K562 (cell line): ENCODE data around the gene AGO3. TPM values are rescaled to one million over a fixed set of nuclear protein-coding genes. Genes with fewer than 3 reads are reported as not detected.

Experiments
- ARID1B ChIP-seq: fragments of 450-650 bp; IDR thresholded peaks from 2 replicates; pipeline ENCODE4 v1.6.1; 2016; ENCODE audit warnings: antibody characterized with exemption, mild to moderate bottlenecking, inconsistent platforms
- ATF1 ChIP-seq, 2 experiments: fragments of 450-650 bp in 1 of 2; IDR thresholded peaks; 2 replicates each; pipeline ENCODE4 v1.6.1; 2016; ENCODE audit warnings: missing compliant biosample characterization in 1 of 2, missing genetic modification characterization in 1 of 2
- BCOR ChIP-seq: fragments of 450-650 bp; IDR thresholded peaks from 2 replicates; pipeline ENCODE4 v1.6.1; 2016
- BMI1 ChIP-seq: fragments of 150-350 bp; IDR thresholded peaks from 2 replicates; pipeline ENCODE4 v1.6.1; 2014; ENCODE audit warnings: low read length
- E2F8 ChIP-seq: fragments of 450-650 bp; IDR thresholded peaks from 2 replicates; pipeline ENCODE4 v1.7.1; 2018; ENCODE audit warnings: mild to moderate bottlenecking, low read depth; ENCODE audit not compliant: partially characterized antibody
- EP300 ChIP-seq: IDR thresholded peaks from 2 replicates; pipeline ENCODE4 v1.6.1; 2012; ENCODE audit warnings: low read length, improper control_type of control experiment
- EP400 ChIP-seq: fragments of 450-650 bp; IDR thresholded peaks from 2 replicates; pipeline ENCODE4 v1.6.1; 2017; ENCODE audit warnings: antibody characterized with exemption, mild to moderate bottlenecking, moderate library complexity
- GTF2E2 ChIP-seq: fragments of 200-800 bp; sonication (Bioruptor generic); IDR thresholded peaks from 2 replicates; pipeline ENCODE4 v1.6.1; 2016; ENCODE audit warnings: missing genetic modification characterization, missing compliant biosample characterization
- HIVEP1 ChIP-seq: fragments of 250-450 bp; sonication (Bioruptor Pico); IDR thresholded peaks from 2 replicates; pipeline ENCODE4 v1.4.0; 2020; ENCODE audit warnings: mild to moderate bottlenecking
- IRF2 ChIP-seq: sonication (generic); formaldehyde crosslinking; IDR thresholded peaks from 2 replicates; pipeline ENCODE4 v1.8.1; 2022; ENCODE audit warnings: mild to moderate bottlenecking, missing genetic modification reagents
- JUN ChIP-seq, 2 experiments: sonication (generic) in 1 of 2; formaldehyde crosslinking in 1 of 2; IDR thresholded peaks; 2 replicates each; pipeline versions ENCODE4 v1.6.1 to v1.8.0; 2012 to 2022; ENCODE audit warnings: borderline replicate concordance in 2 of 2, mild to moderate bottlenecking in 2 of 2, improper control_type of control experiment in 1 of 2, low read depth in 1 of 2, low read length in 1 of 2, missing genetic modification reagents in 1 of 2
- KAT8 ChIP-seq: fragments of 450-650 bp; IDR thresholded peaks from 2 replicates; pipeline ENCODE4 v1.6.1; 2016; ENCODE audit warnings: low read depth, mild to moderate bottlenecking
- POLR3A ChIP-seq: IDR thresholded peaks from 2 replicates; pipeline ENCODE4 v1.6.1; 2011; ENCODE audit warnings: borderline replicate concordance, mild to moderate bottlenecking, moderate library complexity; ENCODE audit not compliant: insufficient read length, insufficient read depth; ENCODE audit errors: extremely low read depth
- PTRF ChIP-seq: fragments of 450-650 bp; IDR thresholded peaks from 2 replicates; pipeline ENCODE4 v1.6.1; 2016; ENCODE audit warnings: mild to moderate bottlenecking, missing genetic modification characterization, missing compliant biosample characterization
- RBM14 ChIP-seq: fragments of 200-400 bp; formaldehyde crosslinking; IDR thresholded peaks from 2 replicates; pipeline ENCODE4 v1.6.1; 2018; ENCODE audit warnings: low read depth, mild to moderate bottlenecking, low read length, moderate library complexity, borderline replicate concordance; ENCODE audit not compliant: insufficient read depth
- RBM39 ChIP-seq: fragments of 200-400 bp; formaldehyde crosslinking; optimal IDR thresholded peaks from 2 replicates; pipeline ENCODE3; 2018; ENCODE audit warnings: low read depth, low read length
- RNF2 ChIP-seq: sonication (generic); IDR thresholded peaks from 2 replicates; pipeline ENCODE4 v1.6.1; 2016
- TAF7 ChIP-seq: fragments of 450-650 bp; IDR thresholded peaks from 2 replicates; pipeline ENCODE4 v1.6.1; 2016; ENCODE audit warnings: missing genetic modification characterization, missing compliant biosample characterization
- ZFP36 ChIP-seq: fragments of 150-350 bp; IDR thresholded peaks from 2 replicates; pipeline ENCODE4 v1.6.1; 2018; ENCODE audit warnings: low read length, low read depth; ENCODE audit not compliant: partially characterized antibody
- ZNF143 ChIP-seq: sonication (generic); formaldehyde crosslinking; IDR thresholded peaks from 2 replicates; pipeline ENCODE4 v1.9.0; 2022; ENCODE audit warnings: mild to moderate bottlenecking, missing genetic modification reagents
- ZNF408 ChIP-seq: fragments of 250-450 bp; sonication (Bioruptor Pico); IDR thresholded peaks from 2 replicates; pipeline ENCODE4 v1.4.0; 2020; ENCODE audit warnings: low read depth, mild to moderate bottlenecking, moderate library complexity
- polyA plus RNA-seq, 8 experiments: library from polyadenylated mRNA; depleted of rRNA in 4 of 8; stranded (reverse) in 5 of 8; unstranded in 3 of 8; fragments of >200 nt; fragmentation: Nextera tagmentation in 2 of 8; fragmentation: Illumina TruSeq in 1 of 8; extraction: Ambion mirVana in 2 of 8; extraction: Trizol in 1 of 8; gene quantifications; 2 replicates each; pipeline versions ENCODE4 v1.2.1 to v1.2.3, GENCODE V29; 2011 to 2014; ENCODE audit warnings: inconsistent platforms in 1 of 8, missing spikeins in 1 of 8
- total RNA-seq, 7 experiments: library from RNA; depleted of rRNA in 6 of 7; stranded (reverse); fragments of >200 nt in 6 of 7; fragmentation: Illumina TruSeq in 2 of 7; extraction: Trizol in 2 of 7; gene quantifications; 2 replicates each; pipeline versions ENCODE4 v1.2.1 to v1.2.3, GENCODE V29; 2011 to 2021; ENCODE audit warnings: low replicate concordance in 1 of 7
- TF ChIP-seq, protein P1 (sequence below): IDR thresholded peaks from 2 replicates; pipeline ENCODE4 v1.6.1; 2012; ENCODE audit warnings: low read depth, low read length, improper control_type of control experiment, borderline replicate concordance
- TF ChIP-seq, protein P2 (sequence below): sonication (generic); formaldehyde crosslinking; IDR thresholded peaks from 2 replicates; pipeline ENCODE4 v1.8.0; 2022; ENCODE audit warnings: missing genetic modification reagents, mild to moderate bottlenecking, borderline replicate concordance

Gene AGO3
- total and polyA plus RNA-seq, 9 of the 15 experiments (the other 6 are each of a cell fraction or from before 2014, with no cell fraction given) = 4.5 to 41.5 (median 22.7) TPM

- TF ChIP-seq PTRF (tag) = no peak
- TF ChIP-seq RBM39 = no peak
- no peak for TF ChIP-seq ATF1 (CRISPR knock-in tag; IDR thresholded peaks at IDR 0.05)
- TF ChIP-seq ATF1 (tag; IDR thresholded peaks at IDR 0.05) = peak; percentile 57; the same call in 1 of the 2 replicates
- no peak for TF ChIP-seq IRF2 (CRISPR knock-in tag)
- TF ChIP-seq ZNF408 (CRISPR knock-in tag) = no peak
- peak; percentile 75 for TF ChIP-seq EP300
- TF ChIP-seq RBM14 = no peak
- no peak for TF ChIP-seq JUN (IDR thresholded peaks at IDR 0.05; ENCODE audit: borderline replicate concordance, low read depth, low read length)
- no peak for TF ChIP-seq JUN (CRISPR knock-in tag; IDR thresholded peaks at IDR 0.05; ENCODE audit: borderline replicate concordance)
- TF ChIP-seq EP400 = 0 out of 2 replicates have a peak, but pooled peaks have one; percentile 18
- no peak for TF ChIP-seq KAT8
- no peak for TF ChIP-seq GTF2E2 (tag)
- TF ChIP-seq, protein P1, sequence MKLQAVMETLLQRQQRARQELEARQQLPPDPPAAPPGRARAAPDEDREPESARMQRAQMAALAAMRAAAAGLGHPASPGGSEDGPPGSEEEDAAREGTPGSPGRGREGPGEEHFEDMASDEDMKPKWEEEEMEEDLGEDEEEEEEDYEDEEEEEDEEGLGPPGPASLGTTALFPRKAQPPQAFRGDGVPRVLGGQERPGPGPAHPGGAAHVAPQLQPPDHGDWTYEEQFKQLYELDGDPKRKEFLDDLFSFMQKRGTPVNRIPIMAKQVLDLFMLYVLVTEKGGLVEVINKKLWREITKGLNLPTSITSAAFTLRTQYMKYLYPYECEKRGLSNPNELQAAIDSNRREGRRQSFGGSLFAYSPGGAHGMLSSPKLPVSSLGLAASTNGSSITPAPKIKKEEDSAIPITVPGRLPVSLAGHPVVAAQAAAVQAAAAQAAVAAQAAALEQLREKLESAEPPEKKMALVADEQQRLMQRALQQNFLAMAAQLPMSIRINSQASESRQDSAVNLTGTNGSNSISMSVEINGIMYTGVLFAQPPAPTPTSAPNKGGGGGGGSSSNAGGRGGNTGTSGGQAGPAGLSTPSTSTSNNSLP = peak; percentile 77; the same call in 1 of the 2 replicates
- TF ChIP-seq HIVEP1 = no peak
- TF ChIP-seq ZNF143 (CRISPR knock-in tag) = no peak
- peak; percentile 92 for TF ChIP-seq ARID1B
- TF ChIP-seq ZFP36 = no peak
- no peak for TF ChIP-seq BMI1
- TF ChIP-seq BCOR = peak; percentile 61; the same call in 1 of the 2 replicates
- TF ChIP-seq POLR3A = no peak
- no peak for TF ChIP-seq TAF7 (tag)
- 0 out of 2 replicates have a peak, but pooled peaks have one; percentile 46 for TF ChIP-seq RNF2
- no peak for TF ChIP-seq E2F8
- TF ChIP-seq, protein P2, sequence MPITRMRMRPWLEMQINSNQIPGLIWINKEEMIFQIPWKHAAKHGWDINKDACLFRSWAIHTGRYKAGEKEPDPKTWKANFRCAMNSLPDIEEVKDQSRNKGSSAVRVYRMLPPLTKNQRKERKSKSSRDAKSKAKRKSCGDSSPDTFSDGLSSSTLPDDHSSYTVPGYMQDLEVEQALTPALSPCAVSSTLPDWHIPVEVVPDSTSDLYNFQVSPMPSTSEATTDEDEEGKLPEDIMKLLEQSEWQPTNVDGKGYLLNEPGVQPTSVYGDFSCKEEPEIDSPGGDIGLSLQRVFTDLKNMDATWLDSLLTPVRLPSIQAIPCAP (CRISPR knock-in tag) = no peak
Measured at GRCh38 chr1:35881850-35882273, 49.0 kb upstream of the AGO3 start (continued).
